GM21723 (cell line): ENCODE data around the gene CACNG8.

Experiments used
- ATAC-seq: cut with Tn5 transposase; IDR thresholded peaks from one replicate; pipeline ENCODE4 v1.9.1; 2021; ENCODE audit warnings: mild to moderate bottlenecking, moderate library complexity; ENCODE audit not compliant: unreplicated experiment

Gene CACNG8

DNA sequence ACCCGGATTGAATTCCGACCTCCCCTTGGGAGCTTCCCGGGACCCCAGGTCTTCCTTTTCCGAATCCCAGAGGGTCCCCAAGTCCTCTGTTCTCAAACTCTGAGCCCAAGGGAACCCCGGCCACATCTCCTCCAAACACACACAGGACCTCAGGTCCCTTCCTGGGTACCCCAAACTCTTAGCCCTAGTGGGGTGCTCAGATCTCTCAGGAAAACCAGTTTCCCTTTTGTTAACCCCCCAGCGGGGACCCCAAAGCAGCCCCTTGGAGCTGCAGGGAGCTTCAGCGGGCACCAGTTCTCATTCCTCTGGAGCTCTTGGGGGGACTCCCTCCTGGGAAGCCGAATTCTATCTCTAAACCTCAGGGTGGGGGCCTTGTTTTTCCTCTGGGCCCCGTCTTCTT is 29.5 kb downstream of the CACNG8 start:
- ATAC-seq: no peak

DNA sequence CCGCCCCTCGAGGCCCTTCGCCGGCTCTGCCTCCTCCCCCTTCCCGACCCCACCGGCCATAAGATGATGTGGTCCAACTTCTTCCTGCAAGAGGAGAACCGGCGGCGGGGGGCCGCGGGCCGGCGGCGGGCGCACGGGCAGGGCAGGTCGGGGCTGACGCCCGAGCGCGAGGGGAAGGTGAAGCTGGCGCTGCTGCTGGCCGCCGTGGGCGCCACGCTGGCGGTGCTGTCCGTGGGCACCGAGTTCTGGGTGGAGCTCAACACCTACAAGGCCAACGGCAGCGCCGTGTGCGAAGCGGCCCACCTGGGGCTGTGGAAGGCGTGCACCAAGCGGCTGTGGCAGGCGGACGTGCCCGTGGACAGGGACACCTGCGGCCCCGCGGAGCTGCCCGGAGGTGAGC is 30.1 kb downstream of the CACNG8 start:
- ATAC-seq: no peak

DNA sequence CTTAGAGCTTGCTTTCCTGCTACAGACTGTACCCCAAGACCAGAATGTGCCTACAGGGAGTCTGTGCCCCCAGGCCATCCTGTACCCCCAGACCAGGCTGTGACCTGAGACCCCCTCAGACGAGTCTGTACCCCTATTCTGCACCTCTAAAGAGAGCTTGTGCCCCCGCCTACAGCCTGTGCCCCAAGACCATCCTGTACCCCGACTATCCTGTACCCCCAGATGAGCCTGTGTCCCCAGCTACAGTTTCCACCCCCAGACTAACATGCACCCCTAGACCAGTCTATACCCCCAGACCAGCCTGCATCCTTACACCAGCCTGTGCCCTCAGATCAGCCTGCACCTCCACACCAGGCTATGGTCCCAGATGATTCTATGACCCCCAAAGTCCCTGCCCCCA is 30.7 kb downstream of the CACNG8 start:
- ATAC-seq: no peak

- no peak for ATAC-seq
These were observed 32.1 kb downstream of the CACNG8 start for GRCh38 chr19:53994811-53995210.

DNA sequence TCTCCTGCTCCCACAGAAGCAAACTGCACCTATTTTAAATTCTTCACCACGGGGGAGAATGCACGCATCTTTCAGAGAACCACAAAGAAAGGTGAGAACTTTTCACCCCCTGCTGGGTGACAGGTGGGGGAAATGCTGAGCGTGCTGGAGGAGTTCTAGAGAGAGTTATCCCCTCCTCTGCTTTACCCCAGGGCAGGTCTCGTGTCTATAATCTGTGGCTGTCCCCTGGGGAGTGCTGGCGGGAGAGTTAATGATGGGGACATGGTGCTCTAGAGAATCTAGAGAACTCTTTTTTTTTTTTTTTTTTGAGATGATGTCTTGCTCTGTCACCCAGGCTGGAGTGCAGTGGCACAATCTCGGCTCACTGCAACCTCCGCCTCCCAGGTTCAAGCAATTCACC is 35.5 kb downstream of the CACNG8 start:
- no peak for ATAC-seq

GRCh38 chr19:53999694-54000093 is 37.0 kb downstream of the CACNG8 start:
- no peak for ATAC-seq

DNA sequence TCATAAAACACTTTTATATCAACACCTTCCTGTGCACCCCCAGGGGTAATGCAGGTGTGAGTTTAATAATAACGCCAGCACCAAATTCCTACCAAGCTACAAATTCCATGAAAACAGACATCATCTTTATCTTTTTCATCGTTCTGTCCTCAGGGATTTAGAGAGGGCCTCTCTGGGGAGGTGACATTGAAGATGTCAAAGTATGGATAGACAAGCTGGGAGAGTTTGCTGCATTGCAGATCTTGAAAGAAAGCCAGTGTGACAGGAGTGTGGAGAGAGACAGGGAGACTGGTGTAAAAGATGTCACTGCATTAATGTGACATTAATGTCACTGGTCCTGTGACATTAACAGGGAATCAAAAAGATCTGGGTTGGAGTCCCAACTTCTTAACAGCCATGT is 38.8 kb downstream of the CACNG8 start:
- no peak for ATAC-seq

DNA sequence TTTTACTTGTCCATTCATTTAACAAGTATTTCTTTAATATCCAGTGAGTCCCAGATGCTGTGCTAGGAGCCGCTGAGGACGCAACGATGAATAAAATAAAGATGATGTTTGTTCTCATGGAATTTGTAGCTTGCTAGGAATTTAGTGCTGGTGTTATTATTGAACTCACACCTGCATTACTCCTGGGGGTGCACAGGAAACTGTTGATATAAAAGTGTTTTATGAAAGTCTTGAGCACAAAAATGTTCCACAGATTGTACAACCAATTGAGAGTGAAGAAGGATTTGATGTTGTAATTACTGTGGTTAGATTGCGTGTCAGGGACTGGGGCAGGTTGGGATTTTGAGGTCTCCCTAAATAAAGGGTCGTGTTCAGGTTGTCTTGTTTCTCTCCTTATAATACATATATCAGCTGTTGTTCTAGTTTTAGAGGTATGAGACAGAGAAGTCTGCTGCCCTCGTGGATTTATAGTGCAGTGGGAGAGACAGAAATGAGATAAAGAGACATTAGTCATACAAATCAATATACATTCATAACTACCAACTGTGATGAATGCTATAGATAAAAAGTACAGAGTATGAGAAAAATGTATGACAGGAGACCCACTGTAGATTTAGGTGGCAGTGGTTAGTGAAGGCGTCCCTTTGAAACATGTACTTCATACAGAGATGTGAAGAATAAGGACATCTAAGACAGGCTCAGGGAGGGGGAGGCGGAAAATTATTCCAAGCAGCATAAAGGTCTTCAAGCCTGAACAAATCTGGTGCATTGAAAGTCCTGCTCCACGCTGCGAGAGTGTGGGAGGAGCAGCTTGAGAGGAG is 40.0 kb downstream of the CACNG8 start:
- ATAC-seq: no peak

- no peak for ATAC-seq
These were observed 46.7 kb downstream of the CACNG8 start for GRCh38 chr19:54009440-54009839.

DNA sequence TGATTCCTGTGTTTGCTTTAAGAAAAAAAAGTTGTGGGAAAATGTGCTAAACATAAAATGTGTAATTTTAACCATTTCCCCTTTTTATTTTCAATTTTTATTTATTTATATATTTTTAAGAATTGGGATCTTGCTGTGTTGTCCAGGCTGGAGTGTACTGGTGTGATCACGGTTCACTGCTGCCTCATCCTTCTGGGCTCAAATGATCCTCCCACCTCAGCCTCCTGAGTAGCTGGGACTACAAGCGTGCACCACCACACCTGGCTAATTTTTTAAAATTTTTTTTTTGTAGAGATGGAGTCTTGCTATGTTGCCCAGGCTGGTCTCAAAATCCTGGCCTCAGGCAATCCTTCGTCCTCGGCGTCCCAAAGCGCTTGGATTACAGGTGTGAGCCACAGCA is 47.7 kb downstream of the CACNG8 start:
- ATAC-seq: no peak

- no peak for ATAC-seq
These were observed 48.9 kb downstream of the CACNG8 start for GRCh38 chr19:54011507-54012211.

DNA sequence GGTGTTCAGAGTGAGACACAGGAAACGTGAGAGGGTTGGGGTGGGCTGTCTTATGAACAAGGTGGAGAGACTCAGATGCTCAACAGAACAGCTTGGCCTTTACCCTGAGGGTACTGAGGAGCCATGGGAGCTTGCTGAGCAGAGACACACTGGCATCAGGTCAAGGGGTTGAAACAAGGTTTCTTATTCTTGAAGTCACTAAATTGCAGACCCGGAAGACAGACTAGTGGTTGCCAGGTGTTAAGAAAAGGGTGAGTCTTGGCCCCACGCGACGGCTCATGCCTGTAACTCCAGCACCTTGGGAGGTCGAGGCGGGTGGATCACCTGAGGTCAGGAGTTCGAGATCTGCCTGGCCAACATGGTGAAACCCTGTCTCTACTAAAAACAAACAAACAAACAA is 51.1 kb downstream of the CACNG8 start:
- ATAC-seq: no peak

DNA sequence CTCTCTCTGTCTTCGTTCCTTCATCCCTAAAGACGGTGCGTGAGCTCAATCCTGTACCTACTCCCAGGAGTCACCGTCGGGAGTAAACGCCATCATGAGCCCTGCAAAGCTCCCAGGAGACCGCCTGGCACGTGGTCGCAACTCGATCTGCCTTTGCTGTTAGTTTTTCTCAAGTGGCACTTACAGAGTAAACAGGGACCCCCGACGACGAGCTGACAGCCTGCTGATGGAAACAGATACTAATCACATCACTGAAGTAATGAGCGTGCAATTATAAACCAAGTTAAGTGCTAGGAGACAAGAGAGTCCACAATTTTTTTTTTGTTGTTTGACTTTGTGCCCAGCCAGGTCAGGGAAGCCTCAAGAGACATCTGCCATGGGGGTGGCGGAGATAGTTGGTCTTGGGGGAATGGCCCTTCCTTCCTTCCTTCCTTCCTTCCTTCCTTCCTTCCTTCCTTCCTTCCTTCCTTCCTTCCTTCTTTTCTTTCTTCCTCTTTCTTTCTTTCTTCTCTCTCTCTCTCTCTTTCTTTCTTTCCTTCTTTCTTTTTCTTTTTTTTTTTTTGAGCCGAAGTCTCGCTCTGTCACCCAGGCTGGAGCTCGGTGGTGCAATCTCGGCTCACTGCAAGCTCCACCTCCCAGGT is 52.3 kb downstream of the CACNG8 start:
- ATAC-seq: no peak

- no peak for ATAC-seq
These were observed 54.5 kb downstream of the CACNG8 start for GRCh38 chr19:54017261-54017660.

DNA sequence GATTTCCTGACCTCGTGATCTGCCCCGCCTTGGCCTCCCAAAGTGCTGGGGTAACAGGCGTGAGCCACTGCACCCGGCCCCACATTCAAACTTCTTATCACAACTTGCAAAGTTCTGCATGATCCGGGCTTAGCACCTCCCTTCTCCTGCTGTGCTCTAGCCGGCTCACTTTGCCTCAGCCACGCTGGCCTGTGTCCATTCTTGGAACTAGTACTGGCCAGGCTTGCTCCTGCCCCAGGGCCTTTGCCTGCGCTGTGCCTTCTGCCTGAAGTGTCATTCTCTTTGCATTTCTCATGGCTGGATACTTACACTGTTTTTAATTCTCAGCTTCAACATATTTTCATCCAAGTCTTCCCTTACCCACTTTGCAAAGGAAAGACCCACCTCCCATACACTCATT is 58.6 kb downstream of the CACNG8 start:
- ATAC-seq: no peak

DNA sequence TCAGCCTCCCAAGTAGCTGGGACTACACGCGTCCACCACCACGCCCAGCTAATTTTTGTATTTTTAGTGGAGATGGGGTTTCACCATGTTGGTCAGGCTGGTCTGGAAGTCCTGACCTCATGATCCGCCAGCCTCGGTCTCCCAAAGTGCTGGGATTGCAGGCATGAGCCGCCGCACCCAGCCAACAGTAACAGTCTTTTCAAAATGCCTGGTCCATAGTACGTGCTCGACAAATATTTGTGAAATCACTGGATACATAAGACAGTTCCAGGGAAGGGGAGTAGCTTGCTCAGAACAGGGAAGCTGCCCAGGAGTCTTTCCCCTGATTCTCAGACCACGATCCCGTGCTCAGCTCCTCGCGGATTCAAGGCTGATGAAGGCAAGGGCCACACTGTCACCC is 59.2 kb downstream of the CACNG8 start:
- no peak for ATAC-seq

GRCh38 chr19:54023191-54023590 is 60.5 kb downstream of the CACNG8 start:
- no peak for ATAC-seq

- no peak for ATAC-seq
These were observed 61.9 kb downstream of the CACNG8 start for GRCh38 chr19:54024660-54025059.

DNA sequence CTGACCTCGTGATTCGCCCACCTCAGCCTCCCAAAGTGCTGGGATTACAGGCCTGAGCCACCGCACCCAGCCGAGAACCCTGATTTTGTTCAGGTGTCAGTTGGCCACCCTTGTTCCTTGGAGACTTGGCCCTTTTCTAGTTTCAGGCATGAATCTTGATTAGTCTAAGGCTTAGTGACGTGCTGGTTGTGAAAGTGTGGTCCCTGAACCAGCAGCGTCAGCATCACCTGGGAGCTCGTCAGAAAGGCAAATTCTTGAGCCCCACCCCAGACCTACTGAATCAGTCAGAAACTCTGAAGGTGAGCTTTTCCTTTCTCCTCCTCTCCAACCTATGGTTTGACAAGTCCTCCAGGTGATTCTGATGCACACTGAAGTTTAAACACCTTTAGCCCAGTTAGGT is 63.9 kb downstream of the CACNG8 start:
- no peak for ATAC-seq

DNA sequence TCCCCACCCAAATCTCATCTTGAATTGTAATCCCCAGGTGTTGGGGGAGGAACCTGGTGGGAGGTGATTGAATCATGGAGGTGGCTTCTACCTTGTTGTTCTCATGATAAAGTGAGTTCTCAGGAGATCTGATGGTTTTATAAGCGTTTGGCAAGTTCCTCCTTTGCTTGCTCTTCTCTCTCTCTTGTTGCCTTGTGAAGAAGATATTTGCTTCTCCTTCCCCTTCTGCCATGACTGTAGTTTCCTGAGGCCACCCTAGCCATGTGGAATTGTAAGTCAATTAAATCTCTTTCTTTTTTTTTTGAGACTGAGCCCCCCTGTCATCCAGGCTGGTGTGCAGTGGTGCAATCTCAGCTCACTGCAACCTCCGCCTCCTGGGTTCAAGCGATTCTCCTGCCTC is 66.6 kb downstream of the CACNG8 start:
- ATAC-seq: no peak

DNA sequence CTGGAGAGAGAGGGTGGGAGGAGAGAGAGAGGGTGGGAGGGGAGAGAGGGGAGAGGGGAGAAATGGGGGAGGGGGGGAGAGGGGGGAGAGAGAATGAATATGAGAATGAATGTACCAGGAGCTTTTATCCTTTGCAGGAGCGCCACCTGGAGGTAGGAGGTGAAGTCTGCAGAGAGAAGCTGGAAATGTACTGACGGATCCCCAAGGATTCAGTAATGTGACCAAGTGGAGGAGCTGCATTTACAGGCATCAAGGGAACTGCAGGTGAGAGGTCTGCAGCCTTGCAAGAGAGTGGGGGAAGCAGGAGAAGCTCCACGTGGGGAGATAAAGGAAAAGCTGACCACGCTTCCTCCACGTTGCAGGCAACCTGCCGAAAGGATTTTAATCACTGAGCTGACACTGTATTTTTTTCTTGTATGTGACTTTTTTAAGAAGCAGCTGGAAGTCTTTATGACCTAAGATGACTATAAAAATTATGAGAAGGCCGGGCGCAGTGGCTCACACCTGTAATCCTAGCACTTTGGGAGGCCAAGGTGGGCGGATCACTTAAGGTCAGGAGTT is 67.3 kb downstream of the CACNG8 start:
- ATAC-seq: no peak
